GM12875 (cell line): ENCODE results near the gene ZNF479.
"Not testable (repeated sequence)": the region's sequence is repeated elsewhere in the genome, so short reads cannot be mapped to it uniquely, and the experiment has no call there.

ENCODE experiments used
- H3K4me3 ChIP-seq: one replicate; pipeline ENCODE4 v1.5.1; 2011; ENCODE audit warnings: low read depth, low read length, control low read depth
- CTCF ChIP-seq: IDR thresholded peaks from 2 replicates; pipeline ENCODE4 v1.5.1; 2011; ENCODE audit warnings: low read depth, mild to moderate bottlenecking, control low read depth, inconsistent platforms, low read length, moderate library complexity, borderline replicate concordance; ENCODE audit not compliant: insufficient read depth

Gene ZNF479

GRCh38 chr7:57165285-57165899 lies 33.2 kb upstream of the ZNF479 start:
- H3K4me3 ChIP-seq: no peak overlapping the region
- no peak for TF ChIP-seq CTCF

- not testable (repeated sequence) for H3K4me3 ChIP-seq
These were observed 12.0 kb downstream of the ZNF479 start for GRCh38 chr7:57120123-57120784.
